A549 (cell line): ENCODE data around the gene TCL1A. TPM values are rescaled to one million over a fixed set of nuclear protein-coding genes. Genes with fewer than 3 reads are reported as not detected.
"Not testable (repeated sequence)": the region's sequence is repeated elsewhere in the genome, so short reads cannot be mapped to it uniquely, and the experiment has no call there.

ENCODE experiments used
- ATAC-seq, 2 experiments: fragments of 200-7000 bp in 1 of 2; fragments of >200 bp in 1 of 2; cut with Nextera tagmentation in 1 of 2; cut with Tn5 transposase in 1 of 2; 3 replicates each; pipeline versions ENCODE4 v1.8.0 to v1.9.1; 2018 to 2020; ENCODE audit warnings: mild to moderate bottlenecking in 1 of 2, moderate library complexity in 1 of 2
- CTCF ChIA-PET: fragments of 300-600 bp; sonication (Branson Sonifier 250); formaldehyde crosslinking; extraction: SDS; loops from one replicate; lab custom pipeline; 2021; ENCODE audit warnings: antibody characterized with exemption, inconsistent platforms; lab: Yijun Ruan, JAX
- POLR2A ChIA-PET: fragments of 350-600 bp; formaldehyde crosslinking; extraction: SDS; loops from one replicate; lab custom pipeline; 2021; ENCODE audit warnings: antibody characterized with exemption, inconsistent platforms; lab: Yijun Ruan, JAX
- DNase-seq, 2 experiments: peaks; one replicate each; pipeline versions ENCODE4 v3.0.0 to v3.0.0-alpha.2; 2011 to 2016; ENCODE audit warnings: low read depth in 1 of 2, low spot score in 1 of 2
- FAIRE-seq: peaks from 2 replicates; lab custom pipeline; 2011; peaks lifted over from hg19 to GRCh38; lab: Jason Lieb, UNC
- H3K27ac ChIP-seq, 2 experiments: fragments of >200 bp; sonication (Bioruptor Twin); formaldehyde crosslinking; 3 replicates each; pipeline ENCODE4 v1.5.1; 2016 to 2017
- H3K4me1 ChIP-seq: fragments of >200 bp; sonication (Bioruptor Twin); formaldehyde crosslinking; 3 replicates; pipeline ENCODE4 v1.6.1; 2016
- H3K4me2 ChIP-seq: fragments of >200 bp; sonication (Bioruptor Twin); formaldehyde crosslinking; 3 replicates; pipeline ENCODE4 v1.6.1; 2016
- H3K4me3 ChIP-seq: fragments of >200 bp; sonication (Bioruptor Twin); formaldehyde crosslinking; 3 replicates; pipeline ENCODE4 v1.5.1; 2016
- H3K9me3 ChIP-seq: fragments of >200 bp; sonication (Bioruptor Twin); formaldehyde crosslinking; 3 replicates; pipeline ENCODE4 v1.6.1; 2016
- BHLHE40 ChIP-seq: IDR thresholded peaks from 2 replicates; pipeline ENCODE4 v1.6.1; 2012; ENCODE audit warnings: low read depth, low read length, inconsistent platforms
- CHD2 ChIP-seq: fragments of 150-350 bp; IDR thresholded peaks from 2 replicates; pipeline ENCODE4 v1.6.1; 2014; ENCODE audit warnings: low read length; ENCODE audit not compliant: partially characterized antibody
- CHD4 ChIP-seq: fragments of 200-600 bp; sonication (generic); IDR thresholded peaks from 2 replicates; pipeline ENCODE4 v1.6.1; 2016; ENCODE audit warnings: antibody characterized with exemption, mild to moderate bottlenecking, borderline replicate concordance
- EP300 ChIP-seq, 2 experiments: fragments of >200 bp; sonication (Bioruptor Twin); formaldehyde crosslinking; IDR thresholded peaks; 2 replicates in 1 of 2; 3 replicates in 1 of 2; pipeline ENCODE4 v1.6.1; 2016 to 2017
- ESRRA ChIP-seq: fragments of 150-350 bp; IDR thresholded peaks from 2 replicates; pipeline ENCODE4 v1.6.1; 2014; ENCODE audit warnings: mild to moderate bottlenecking, low read length, borderline replicate concordance
- FOXS1 ChIP-seq: fragments of 250-450 bp; sonication (Bioruptor Pico); IDR thresholded peaks from 2 replicates; pipeline ENCODE4 v1.5.0; 2020; ENCODE audit warnings: mild to moderate bottlenecking, moderate library complexity
- GATA3 ChIP-seq: IDR thresholded peaks from 2 replicates; pipeline ENCODE4 v1.6.1; 2012; ENCODE audit warnings: borderline replicate concordance
- HEYL ChIP-seq: fragments of 250-450 bp; sonication (Bioruptor Pico); IDR thresholded peaks from 2 replicates; pipeline ENCODE4 v1.8.0; 2021; ENCODE audit warnings: mild to moderate bottlenecking, moderate library complexity
- JUN ChIP-seq, 2 experiments: fragments of >200 bp; sonication (Bioruptor Twin); formaldehyde crosslinking; IDR thresholded peaks; 2 replicates in 1 of 2; 3 replicates in 1 of 2; pipeline ENCODE4 v1.6.1; 2016 to 2017
- MAFK ChIP-seq: fragments of 450-650 bp; IDR thresholded peaks from 2 replicates; pipeline ENCODE4 v1.6.1; 2014; ENCODE audit not compliant: partially characterized antibody
- MAZ ChIP-seq: fragments of 150-350 bp; IDR thresholded peaks from 2 replicates; pipeline ENCODE4 v1.6.1; 2014; ENCODE audit warnings: antibody characterized with exemption, low read depth, low read length, borderline replicate concordance
- MYC ChIP-seq: IDR thresholded peaks from 2 replicates; pipeline ENCODE4 v1.6.1; 2012; ENCODE audit warnings: mild to moderate bottlenecking, inconsistent platforms, low read length, improper control_type of control experiment, borderline replicate concordance
- NFE2L2 ChIP-seq: fragments of 150-350 bp; conservative IDR thresholded peaks from 2 replicates; pipeline ENCODE4 v1.6.1; 2014; ENCODE audit warnings: low read length
- SMC3 ChIP-seq: fragments of >200 bp; sonication (Bioruptor Twin); formaldehyde crosslinking; IDR thresholded peaks from 3 replicates; pipeline ENCODE4 v1.6.1; 2018; ENCODE audit warnings: inconsistent platforms
- TFCP2L1 ChIP-seq: fragments of 250-450 bp; sonication (Bioruptor Pico); IDR thresholded peaks from 2 replicates; pipeline ENCODE4 v1.5.0; 2021; ENCODE audit warnings: mild to moderate bottlenecking
- TP53 ChIP-seq: fragments of 250-450 bp; sonication (Bioruptor Pico); IDR thresholded peaks from 2 replicates; pipeline ENCODE4 v1.5.0; 2021; ENCODE audit warnings: mild to moderate bottlenecking, moderate library complexity
- ZNF302 ChIP-seq: fragments of 250-450 bp; sonication (Bioruptor Pico); IDR thresholded peaks from 2 replicates; pipeline ENCODE4 v1.9.0; 2021; ENCODE audit warnings: inconsistent platforms, mild to moderate bottlenecking, moderate library complexity
- WGBS: methylation state at CpG from one replicate; pipeline ENCODE4 v1.1.6; 2017; ENCODE audit errors: missing lambda C conversion rate; 5-methylcytosine and 5-hydroxymethylcytosine counted together
- polyA plus RNA-seq, 4 experiments: library from polyadenylated mRNA; depleted of rRNA in 3 of 4; stranded (reverse); fragments of >200 nt; fragmentation: RNase III in 1 of 4; extraction: RNeasy Plus Mini Kit Qiagen cat#74134 plus additional on column Dnase treatment in 1 of 4; gene quantifications; 2 replicates in 3 of 4; 3 replicates in 1 of 4; pipeline ENCODE4 v1.2.3, GENCODE V29; 2011 to 2017
- TF ChIP-seq, protein P1 (sequence below): fragments of 250-450 bp; sonication (Bioruptor Pico); IDR thresholded peaks from 2 replicates; pipeline ENCODE4 v1.5.0; 2021; ENCODE audit warnings: mild to moderate bottlenecking, moderate library complexity, borderline replicate concordance
- TF ChIP-seq, protein P2 (sequence below): fragments of 200-600 bp; sonication (generic); IDR thresholded peaks from 2 replicates; pipeline ENCODE4 v1.6.1; 2016; ENCODE audit warnings: antibody characterized with exemption, mild to moderate bottlenecking, moderate library complexity
- TF ChIP-seq, protein P3 (sequence below): fragments of >200 bp; sonication (Bioruptor Twin); formaldehyde crosslinking; IDR thresholded peaks from 3 replicates; pipeline ENCODE4 v1.6.1; 2016

Gene TCL1A
- polyA plus RNA-seq, 2 of the 4 experiments (the other 2 are of a cell fraction): not detected

GRCh38 chr14:95668235-95668772, 45.6 kb downstream of the TCL1A start:
- TF ChIP-seq MAFK: peak; percentile 90
- no peak for TF ChIP-seq JUN (IDR thresholded peaks at IDR 0.05)
- Histone ChIP-seq H3K27ac (no peak overlapping the region), H3K4me3 (no peak overlapping the region), H3K4me2 (no peak overlapping the region), H3K9me3 (no peaks in the 10 kb centered on the region), H3K4me1 (no peaks in the 10 kb centered on the region)
- 80% methylated on average over 10 of the region's 10 CpGs for WGBS
- ChIA-PET POLR2A (no interaction called here), CTCF (no interaction called here)
- ATAC-seq: no peak
- no peak for DNase-seq
- FAIRE-seq: no peak

- CTCF ChIA-PET: interaction anchor here (0.9 kb wide), 1 partner anchor 327 kb away, joined by 3 read pairs; no protein-coding TSS in a partner anchor
Measured at GRCh38 chr14:95667249-95667693, 46.7 kb downstream of the TCL1A start.

GRCh38 chr14:95666450-95666849, 47.5 kb downstream of the TCL1A start:
- no peak overlapping the region for H3K4me3 ChIP-seq
- 47% methylated on average over 3 of the region's 5 CpGs for WGBS
- H3K4me1 ChIP-seq: no peaks in the 10 kb centered on the region
- POLR2A ChIA-PET: no interaction called here
- FAIRE-seq (no peak), ATAC-seq (no peak), DNase-seq (no peak)
- H3K4me2 ChIP-seq: no peak overlapping the region
- no peak overlapping the region for H3K27ac ChIP-seq
- CTCF ChIA-PET: no interaction called here
- TF ChIP-seq FOXS1 (CRISPR knock-in tag) (no peak), GATA3 (no peak), CHD4 (no peak), ZNF302 (CRISPR knock-in tag) (no peak)
- TF ChIP-seq, protein P1, sequence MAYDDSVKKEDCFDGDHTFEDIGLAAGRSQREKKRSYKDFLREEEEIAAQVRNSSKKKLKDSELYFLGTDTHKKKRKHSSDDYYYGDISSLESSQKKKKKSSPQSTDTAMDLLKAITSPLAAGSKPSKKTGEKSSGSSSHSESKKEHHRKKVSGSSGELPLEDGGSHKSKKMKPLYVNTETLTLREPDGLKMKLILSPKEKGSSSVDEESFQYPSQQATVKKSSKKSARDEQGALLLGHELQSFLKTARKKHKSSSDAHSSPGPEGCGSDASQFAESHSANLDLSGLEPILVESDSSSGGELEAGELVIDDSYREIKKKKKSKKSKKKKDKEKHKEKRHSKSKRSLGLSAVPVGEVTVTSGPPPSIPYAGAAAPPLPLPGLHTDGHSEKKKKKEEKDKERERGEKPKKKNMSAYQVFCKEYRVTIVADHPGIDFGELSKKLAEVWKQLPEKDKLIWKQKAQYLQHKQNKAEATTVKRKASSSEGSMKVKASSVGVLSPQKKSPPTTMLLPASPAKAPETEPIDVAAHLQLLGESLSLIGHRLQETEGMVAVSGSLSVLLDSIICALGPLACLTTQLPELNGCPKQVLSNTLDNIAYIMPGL (CRISPR knock-in tag): no peak
- no peaks in the 10 kb centered on the region for H3K9me3 ChIP-seq

More at GRCh38 chr14:95667249-95667693, 46.7 kb downstream of the TCL1A start:
- no peaks in the 10 kb centered on the region for H3K9me3 ChIP-seq
- TF ChIP-seq MYC: no peak
- TF ChIP-seq EP300 (IDR thresholded peaks at IDR 0.05): no peak
- TF ChIP-seq JUN (IDR thresholded peaks at IDR 0.05): no peak
- no peak for TF ChIP-seq MAFK
- no peak for TF ChIP-seq TFCP2L1 (CRISPR knock-in tag)
- no peak for TF ChIP-seq HEYL (CRISPR knock-in tag)
- H3K4me3 ChIP-seq: no peak overlapping the region
- H3K4me2 ChIP-seq: no peak overlapping the region
- DNase-seq: no peak
- POLR2A ChIA-PET: no interaction called here
- FAIRE-seq: no peak
- WGBS: 8% methylated on average over 3 of the region's 3 CpGs
- no peak for ATAC-seq
- no peak overlapping the region for H3K27ac ChIP-seq
- H3K4me1 ChIP-seq: no peaks in the 10 kb centered on the region

- peak in 1 of 2 experiments; percentile 67; a peak in 3 of 6 replicates for ATAC-seq
- H3K4me2 ChIP-seq, H3K4me1 ChIP-seq, DNase-seq, FAIRE-seq, H3K27ac ChIP-seq, POLR2A ChIA-PET, H3K4me3 ChIP-seq, H3K9me3 ChIP-seq: not testable (repeated sequence)
- CTCF ChIA-PET: interaction anchor here (0.6 to 0.9 kb wide), 3 partner anchors 10 to 1536 kb away, joined by 3 read pairs; no protein-coding TSS in a partner anchor
- WGBS: 62% methylated on average over 8 of the region's 8 CpGs
Measured at GRCh38 chr14:95665530-95665929, 48.4 kb downstream of the TCL1A start.

GRCh38 chr14:95664546-95664945, 49.4 kb downstream of the TCL1A start:
- DNase-seq: no peak
- no peak overlapping the region for H3K4me2 ChIP-seq
- no peak for FAIRE-seq
- CTCF ChIA-PET: interaction anchor here (0.6 to 0.9 kb wide), 2 partner anchors 9 to 296 kb away, joined by 3 read pairs; no protein-coding TSS in a partner anchor
- H3K9me3 ChIP-seq: no peaks in the 10 kb centered on the region
- no peak overlapping the region for H3K27ac ChIP-seq
- H3K4me3 ChIP-seq: no peak overlapping the region
- no peak for ATAC-seq
- no peaks in the 10 kb centered on the region for H3K4me1 ChIP-seq
- POLR2A ChIA-PET: no interaction called here
- 79% methylated on average over 8 of the region's 8 CpGs for WGBS
- no peak for TF ChIP-seq NFE2L2
- TF ChIP-seq ESRRA: no peak
- no peak for TF ChIP-seq TP53 (CRISPR knock-in tag)
- TF ChIP-seq, protein P2, sequence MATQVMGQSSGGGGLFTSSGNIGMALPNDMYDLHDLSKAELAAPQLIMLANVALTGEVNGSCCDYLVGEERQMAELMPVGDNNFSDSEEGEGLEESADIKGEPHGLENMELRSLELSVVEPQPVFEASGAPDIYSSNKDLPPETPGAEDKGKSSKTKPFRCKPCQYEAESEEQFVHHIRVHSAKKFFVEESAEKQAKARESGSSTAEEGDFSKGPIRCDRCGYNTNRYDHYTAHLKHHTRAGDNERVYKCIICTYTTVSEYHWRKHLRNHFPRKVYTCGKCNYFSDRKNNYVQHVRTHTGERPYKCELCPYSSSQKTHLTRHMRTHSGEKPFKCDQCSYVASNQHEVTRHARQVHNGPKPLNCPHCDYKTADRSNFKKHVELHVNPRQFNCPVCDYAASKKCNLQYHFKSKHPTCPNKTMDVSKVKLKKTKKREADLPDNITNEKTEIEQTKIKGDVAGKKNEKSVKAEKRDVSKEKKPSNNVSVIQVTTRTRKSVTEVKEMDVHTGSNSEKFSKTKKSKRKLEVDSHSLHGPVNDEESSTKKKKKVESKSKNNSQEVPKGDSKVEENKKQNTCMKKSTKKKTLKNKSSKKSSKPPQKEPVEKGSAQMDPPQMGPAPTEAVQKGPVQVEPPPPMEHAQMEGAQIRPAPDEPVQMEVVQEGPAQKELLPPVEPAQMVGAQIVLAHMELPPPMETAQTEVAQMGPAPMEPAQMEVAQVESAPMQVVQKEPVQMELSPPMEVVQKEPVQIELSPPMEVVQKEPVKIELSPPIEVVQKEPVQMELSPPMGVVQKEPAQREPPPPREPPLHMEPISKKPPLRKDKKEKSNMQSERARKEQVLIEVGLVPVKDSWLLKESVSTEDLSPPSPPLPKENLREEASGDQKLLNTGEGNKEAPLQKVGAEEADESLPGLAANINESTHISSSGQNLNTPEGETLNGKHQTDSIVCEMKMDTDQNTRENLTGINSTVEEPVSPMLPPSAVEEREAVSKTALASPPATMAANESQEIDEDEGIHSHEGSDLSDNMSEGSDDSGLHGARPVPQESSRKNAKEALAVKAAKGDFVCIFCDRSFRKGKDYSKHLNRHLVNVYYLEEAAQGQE: no peak
- TF ChIP-seq, protein P3, sequence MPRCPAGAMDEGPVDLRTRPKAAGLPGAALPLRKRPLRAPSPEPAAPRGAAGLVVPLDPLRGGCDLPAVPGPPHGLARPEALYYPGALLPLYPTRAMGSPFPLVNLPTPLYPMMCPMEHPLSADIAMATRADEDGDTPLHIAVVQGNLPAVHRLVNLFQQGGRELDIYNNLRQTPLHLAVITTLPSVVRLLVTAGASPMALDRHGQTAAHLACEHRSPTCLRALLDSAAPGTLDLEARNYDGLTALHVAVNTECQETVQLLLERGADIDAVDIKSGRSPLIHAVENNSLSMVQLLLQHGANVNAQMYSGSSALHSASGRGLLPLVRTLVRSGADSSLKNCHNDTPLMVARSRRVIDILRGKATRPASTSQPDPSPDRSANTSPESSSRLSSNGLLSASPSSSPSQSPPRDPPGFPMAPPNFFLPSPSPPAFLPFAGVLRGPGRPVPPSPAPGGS: no peak
- TF ChIP-seq MAZ: no peak
- no peak for TF ChIP-seq BHLHE40
- no peak for TF ChIP-seq SMC3
- no peak for TF ChIP-seq CHD2
